Ecto neural progenitor cell (in vitro differentiated cells): Measurements from ENCODE around the gene SLC36A1.
"Not testable (repeated sequence)": the region's sequence is repeated elsewhere in the genome, so short reads cannot be mapped to it uniquely, and the experiment has no call there.

Experiments used
- DNase-seq: peaks from one replicate; pipeline ENCODE4 v3.0.0-alpha.2; 2018; ENCODE audit warnings: low spot score

Gene SLC36A1

GRCh38 chr5:151483647-151484046, 36.2 kb downstream of the SLC36A1 start:
- DNase-seq, result no peak

GRCh38 chr5:151487544-151487943, 40.1 kb downstream of the SLC36A1 start:
- no peak for DNase-seq

DNA sequence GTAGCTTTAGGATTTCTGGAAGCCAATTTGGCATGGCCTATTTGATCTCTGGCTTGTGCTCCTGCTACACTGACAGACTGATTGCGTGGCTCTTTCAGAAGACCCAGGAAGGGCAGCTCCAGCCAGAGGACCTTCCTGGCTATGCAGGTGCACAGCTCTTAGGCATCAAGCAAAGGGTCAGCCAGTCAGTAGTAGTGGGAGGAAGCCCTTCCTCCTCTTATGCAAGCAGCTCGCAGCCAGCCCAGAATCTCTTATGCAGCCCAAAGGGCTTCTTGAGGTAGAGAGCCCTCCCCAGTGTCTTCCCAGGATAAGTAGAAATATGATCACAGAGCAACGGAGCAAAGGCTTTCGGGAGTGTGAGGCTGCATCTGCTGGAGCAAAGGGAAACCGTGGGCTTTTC, 43.2 kb downstream of the SLC36A1 start:
- DNase-seq, result no peak

DNA sequence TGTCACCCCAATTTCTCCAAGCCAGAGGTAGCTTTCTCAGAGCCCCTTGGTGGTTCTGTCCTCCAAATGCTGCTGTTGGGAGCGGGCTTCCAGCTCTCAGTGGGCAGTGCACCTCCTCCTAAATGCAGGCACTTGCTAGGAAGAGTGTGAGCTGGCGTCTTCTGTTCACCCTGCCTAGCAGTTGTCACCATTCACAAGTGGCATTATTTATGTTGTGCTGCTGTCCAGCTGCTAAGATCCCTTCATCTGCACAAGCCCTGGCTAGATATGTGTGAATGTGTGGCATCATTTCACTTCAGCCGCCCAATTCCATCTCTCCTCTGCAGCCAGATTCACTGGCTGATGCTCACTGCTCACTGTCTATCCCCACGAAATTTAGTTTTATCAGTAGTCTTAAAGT, 43.7 kb downstream of the SLC36A1 start:
- DNase-seq, result no peak

DNA sequence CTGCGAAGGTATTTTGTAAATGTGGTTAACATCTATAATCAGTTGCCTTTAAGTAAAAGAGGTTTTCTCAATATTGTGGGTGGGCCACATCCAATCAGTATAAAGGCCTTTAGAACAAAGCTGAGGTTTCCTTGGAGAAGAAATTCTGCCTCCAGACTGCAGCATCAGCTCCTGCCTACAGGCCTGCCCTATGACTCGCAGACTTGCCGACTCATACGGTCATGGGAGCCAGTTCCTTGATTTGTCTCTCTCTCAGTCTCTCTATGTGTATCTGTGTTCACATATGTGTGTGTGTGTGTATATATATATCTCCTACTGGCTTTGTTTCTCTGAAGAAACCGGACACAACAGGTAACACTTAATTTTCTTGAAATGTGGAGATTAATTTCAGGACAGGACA, 45.3 kb downstream of the SLC36A1 start:
- DNase-seq, result no peak

- no peak for DNase-seq
These were observed 46.3 kb downstream of the SLC36A1 start for GRCh38 chr5:151493665-151494064.

DNA sequence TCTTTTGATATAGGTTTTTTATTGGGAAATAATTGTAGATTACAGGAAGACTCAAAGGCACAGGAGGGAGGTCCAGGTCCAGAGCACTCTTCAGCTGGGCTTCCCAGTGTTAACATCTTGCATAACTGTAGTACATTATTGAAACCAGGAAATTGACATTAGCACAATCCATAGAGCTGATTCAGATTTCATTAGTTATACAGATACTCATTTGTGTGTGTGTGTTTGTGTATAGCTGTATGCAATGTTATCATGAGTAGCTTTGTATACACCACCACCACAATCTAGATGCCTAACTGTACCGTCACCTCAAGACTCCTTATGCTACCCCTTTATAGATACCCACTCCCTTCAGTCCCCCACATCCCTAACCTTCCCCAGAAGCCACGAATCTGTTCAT, 47.9 kb downstream of the SLC36A1 start:
- no peak for DNase-seq

DNA sequence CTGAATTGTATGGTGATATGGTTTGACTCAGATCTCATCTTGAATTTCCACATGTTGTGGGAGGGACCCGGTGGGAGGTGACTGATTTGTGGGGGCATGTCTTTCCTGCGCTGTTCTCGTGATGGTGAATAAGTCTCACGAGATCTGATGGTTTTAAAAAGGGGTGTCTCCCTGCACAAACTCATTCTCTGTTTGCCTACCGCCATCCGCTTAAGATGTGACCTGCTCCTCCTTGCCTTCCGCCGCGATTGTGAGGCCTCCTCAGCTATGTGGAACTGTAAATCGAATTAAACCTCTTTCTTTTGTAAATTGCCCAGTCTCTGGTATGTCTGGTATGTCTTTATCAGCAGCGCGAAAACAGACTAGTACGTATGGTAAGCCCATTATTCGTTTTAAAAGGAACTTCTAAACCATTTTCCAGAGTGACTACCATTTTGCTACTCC, 48.7 kb downstream of the SLC36A1 start:
- DNase-seq, result no peak

DNA sequence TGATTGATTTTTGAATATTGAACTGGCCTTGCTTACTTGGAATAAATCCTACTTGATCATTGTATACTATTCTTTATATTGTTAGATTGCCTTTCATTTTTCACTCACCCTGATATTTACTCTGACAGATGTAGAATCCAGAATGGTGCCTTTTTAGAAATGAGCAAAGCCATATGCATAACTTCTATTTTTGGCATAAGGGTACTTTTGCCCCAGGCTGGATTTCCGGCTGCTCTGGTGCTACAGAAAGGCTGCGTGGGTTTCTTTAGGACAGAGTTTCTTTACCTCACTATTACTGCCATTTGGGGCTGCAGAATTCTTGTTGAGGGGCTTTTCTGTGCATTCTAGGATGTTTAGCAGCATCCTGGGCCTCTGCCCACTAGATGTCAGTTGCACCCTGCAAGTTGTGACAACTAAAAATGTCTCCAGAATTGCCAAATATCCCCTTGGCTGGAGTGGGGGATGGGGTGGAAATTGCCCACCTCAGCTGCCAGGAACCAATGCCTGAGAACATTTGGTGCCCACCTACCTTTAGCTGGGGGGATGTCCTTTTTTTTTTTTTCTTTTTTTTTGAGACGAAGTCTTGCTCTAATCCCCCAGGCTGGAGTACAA, 50.1 kb downstream of the SLC36A1 start:
- no peak for DNase-seq

- DNase-seq, result no peak
These were observed 51.2 kb downstream of the SLC36A1 start for GRCh38 chr5:151498395-151499155.

DNA sequence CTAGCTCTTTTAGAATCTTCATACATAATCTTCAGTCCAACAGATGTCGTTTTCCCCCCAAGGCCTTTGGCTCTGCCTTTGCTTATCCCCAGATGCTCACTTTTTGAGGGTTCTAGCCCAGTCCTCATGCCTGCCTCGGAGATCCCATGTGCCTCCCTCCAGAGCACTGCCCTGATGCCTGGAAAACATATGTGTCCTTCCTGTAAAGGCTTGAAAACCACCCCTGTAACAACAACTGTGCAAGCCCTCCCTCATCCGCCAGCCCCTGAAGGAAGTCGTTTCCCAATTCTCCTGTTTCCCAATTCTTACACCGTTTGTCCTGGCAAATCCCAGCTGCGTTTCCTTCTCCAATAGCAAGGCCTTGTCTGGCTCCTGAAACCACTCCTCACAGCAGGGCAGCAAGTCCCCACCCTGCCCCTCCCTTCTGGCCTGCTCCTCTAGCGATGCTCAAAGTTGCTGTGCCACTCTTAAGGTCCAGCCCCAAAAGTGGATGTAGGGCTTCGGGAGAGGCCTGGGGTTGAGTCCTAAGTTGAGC, 52.2 kb downstream of the SLC36A1 start:
- no peak for DNase-seq

- no peak for DNase-seq
These were observed 56.6 kb downstream of the SLC36A1 start for GRCh38 chr5:151504006-151504405.

GRCh38 chr5:151508308-151508707, 60.9 kb downstream of the SLC36A1 start:
- DNase-seq, result not testable (repeated sequence)

DNA sequence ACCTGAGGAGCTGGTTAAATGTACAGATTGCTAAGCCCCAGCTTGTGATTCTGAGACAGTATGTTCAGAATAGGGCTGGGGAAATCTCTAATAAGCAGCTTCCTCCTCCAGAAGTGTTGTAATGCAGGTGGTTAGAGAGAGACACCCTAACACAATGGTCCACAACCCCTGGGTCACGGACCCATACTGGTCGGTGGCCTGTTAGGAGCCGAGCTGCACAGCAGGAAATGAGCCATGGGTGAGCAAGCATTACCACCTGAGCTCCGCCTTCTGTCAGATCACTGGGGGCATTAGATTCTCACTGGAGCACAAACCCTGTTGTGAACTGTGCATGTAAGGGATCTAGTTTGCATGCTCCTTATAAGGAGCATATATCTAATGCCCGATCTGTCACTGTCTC, 61.8 kb downstream of the SLC36A1 start:
- no peak for DNase-seq

GRCh38 chr5:151509836-151510235, 62.4 kb downstream of the SLC36A1 start:
- DNase-seq, result no peak

DNA sequence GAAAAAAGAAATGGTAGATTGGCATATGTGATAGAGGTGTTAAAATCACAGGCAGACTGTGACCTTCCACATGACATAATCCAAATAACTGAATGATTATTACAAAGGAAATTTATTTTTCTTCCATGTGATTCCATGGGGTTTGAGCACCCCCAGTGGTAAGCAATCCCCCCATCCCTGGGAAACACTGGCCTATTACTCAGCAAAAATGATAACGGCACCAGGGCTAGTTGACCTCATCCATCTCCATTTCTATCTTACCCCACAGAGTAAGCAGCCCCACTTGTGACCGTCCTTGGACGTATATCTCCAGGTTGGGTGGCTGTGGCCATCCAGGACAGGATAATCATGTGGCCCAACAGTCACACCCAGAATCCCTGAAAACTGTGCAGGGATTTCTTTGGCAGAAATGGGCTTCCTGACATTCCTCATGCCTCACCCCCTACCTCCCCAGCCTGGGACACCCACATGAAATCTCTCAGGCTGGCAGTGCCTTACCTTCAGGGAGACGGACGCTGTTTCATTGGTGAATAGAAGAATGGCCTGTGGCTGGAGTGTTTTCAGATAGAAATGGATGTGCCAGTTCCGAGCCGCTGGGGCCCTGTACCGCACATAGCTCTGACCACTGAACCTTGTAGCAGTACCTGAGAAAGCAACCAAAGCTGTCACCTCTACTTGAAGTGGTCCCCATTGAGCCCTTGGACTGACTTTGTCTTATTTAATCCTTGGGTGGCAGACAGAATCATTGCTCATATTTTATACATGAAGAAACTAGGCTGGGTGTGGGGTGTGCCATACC, 69.9 kb downstream of the SLC36A1 start:
- DNase-seq, result no peak

DNA sequence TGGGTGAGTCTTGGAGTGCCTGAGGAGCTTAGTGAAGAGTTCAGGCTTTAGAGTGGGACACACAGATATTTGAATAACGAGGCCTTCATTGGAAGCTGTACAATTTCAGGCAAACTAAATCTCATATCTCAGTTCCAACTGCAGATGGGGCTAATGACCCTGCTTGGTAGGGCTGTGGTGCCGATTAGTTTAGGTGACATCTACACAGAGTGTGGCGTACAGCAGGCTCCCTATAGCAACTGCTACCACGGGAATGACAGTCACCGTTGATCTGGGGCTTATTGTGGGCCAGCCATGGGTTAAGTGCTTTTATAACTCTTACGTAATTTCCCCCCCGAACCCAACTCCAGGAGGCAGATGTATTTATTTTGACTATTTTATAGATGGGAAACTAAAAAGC, 72.9 kb downstream of the SLC36A1 start:
- DNase-seq, result no peak

DNA sequence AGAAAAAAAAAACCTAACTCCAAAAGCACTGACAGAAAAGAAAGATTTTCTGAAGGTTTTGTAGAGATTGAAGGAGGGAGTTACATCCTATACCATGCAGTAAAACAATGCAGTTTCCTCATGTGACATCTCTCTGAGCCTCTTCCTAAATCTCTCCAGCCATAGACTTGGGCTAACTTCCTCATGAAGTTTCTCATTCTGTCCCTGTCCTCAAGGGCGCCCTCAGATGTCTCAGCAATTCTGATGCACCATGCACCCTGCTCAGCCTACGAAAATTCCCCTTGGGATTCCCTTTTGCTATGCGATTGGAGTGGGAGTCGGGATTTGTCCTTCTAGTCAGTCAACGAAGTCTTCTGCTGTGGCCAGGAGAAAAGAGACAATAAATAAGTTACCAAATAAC, 74.8 kb downstream of the SLC36A1 start:
- DNase-seq, result no peak

- DNase-seq, result no peak
These were observed 75.9 kb downstream of the SLC36A1 start for GRCh38 chr5:151523335-151523734.

- DNase-seq, result no peak
These were observed 80.8 kb downstream of the SLC36A1 start for GRCh38 chr5:151528153-151528552.

- no peak for DNase-seq
These were observed 81.6 kb downstream of the SLC36A1 start for GRCh38 chr5:151528996-151529395.

DNA sequence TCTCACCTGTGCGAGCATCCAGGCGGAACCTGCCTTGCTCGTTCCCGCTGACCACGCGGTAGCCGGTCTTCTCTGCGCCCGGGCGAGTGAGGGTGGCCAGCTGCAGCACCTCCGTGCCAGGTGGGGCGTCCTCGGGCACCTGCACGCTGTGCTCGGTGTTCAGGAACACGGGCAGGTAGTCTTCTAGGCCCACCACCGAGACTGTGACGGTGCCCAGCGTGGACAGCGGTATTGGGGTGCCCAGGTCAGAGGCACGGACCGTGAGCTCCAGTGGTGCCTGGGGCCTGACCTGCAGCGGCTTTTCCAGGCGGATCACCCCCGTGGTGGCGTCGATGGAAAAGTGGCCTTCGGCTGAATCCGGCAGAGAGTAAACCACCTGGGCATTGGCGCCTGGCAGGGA, 84.2 kb downstream of the SLC36A1 start:
- DNase-seq, result no peak

GRCh38 chr5:151532416-151532815, 85.0 kb downstream of the SLC36A1 start:
- DNase-seq, result no peak
